ENCODE results near the gene VAPA.

Gene VAPA

DNA sequence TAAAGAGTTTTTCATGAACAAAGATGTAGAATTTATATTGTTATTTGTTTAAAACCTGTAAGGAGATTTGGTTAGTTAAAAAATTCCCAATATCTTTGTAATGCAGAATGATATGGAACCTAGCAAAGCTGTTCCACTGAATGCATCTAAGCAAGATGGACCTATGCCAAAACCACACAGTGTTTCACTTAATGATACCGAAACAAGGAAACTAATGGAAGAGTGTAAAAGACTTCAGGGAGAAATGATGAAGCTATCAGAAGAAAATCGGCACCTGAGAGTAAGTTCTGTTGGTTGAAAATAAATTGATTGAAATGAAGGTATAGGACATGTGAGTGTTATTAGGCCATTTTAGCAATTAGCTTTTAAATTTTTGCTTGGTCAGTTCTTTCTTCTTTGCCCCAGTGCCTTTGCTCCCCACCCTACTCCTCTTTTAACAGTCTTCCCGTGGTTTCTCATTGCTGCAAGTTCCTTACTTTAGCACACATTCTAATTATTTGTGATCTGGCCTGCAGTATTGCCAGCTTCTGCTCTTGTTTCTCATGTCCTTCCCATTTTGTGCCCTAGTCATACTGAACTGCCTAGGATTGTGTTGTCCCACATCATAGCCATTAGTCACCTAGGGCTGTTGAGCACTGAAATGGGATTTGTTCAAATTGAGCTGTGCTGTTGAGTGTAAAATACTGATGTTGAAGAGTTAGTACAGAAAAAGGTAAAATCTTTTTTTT lies 36.6 kb downstream of the VAPA start:
- H2AFZ ChIP-seq (ENCODE audit: low read length): no peak overlapping the region
- H3K4me1 ChIP-seq (ENCODE audit: insufficient read depth, low read length, poor library complexity, severe bottlenecking): no peaks in the 10 kb centered on the region
- no peak overlapping the region for H3K4me3 ChIP-seq (ENCODE audit: low read length, poor library complexity, severe bottlenecking)
- H3K4me2 ChIP-seq (ENCODE audit: low read depth, low read length, poor library complexity, severe bottlenecking): no peak overlapping the region
- H3K79me2 ChIP-seq (ENCODE audit: insufficient read depth, low read length): peaks cover 5% of the 10 kb centered on the region
- no peaks in the 10 kb centered on the region for H3K27me3 ChIP-seq (ENCODE audit: insufficient read depth, low read length, poor library complexity, severe bottlenecking)
- peaks cover 74% of the 10 kb centered on the region for H3K36me3 ChIP-seq (ENCODE audit: insufficient read depth, low read length)
- H3K9me3 ChIP-seq (ENCODE audit: insufficient read depth, low read depth, low read length): no peaks in the 10 kb centered on the region
- H4K20me1 ChIP-seq (ENCODE audit: insufficient read depth, low read length, poor library complexity, severe bottlenecking): peaks cover 15% of the 10 kb centered on the region
- H3K9ac ChIP-seq (ENCODE audit: low read depth, low read length, poor library complexity, severe bottlenecking): no peak overlapping the region
- H3K9me2 ChIP-seq (replicated peaks; ENCODE audit: low read depth, low read length): no peaks in the 10 kb centered on the region
- H3F3A ChIP-seq (ENCODE audit: low read depth): no peaks in the 10 kb centered on the region
- TF ChIP-seq EZH2phosphoT487 (IDR thresholded peaks at IDR 0.05; ENCODE audit: borderline replicate concordance): no peak
- TF ChIP-seq, protein P1, sequence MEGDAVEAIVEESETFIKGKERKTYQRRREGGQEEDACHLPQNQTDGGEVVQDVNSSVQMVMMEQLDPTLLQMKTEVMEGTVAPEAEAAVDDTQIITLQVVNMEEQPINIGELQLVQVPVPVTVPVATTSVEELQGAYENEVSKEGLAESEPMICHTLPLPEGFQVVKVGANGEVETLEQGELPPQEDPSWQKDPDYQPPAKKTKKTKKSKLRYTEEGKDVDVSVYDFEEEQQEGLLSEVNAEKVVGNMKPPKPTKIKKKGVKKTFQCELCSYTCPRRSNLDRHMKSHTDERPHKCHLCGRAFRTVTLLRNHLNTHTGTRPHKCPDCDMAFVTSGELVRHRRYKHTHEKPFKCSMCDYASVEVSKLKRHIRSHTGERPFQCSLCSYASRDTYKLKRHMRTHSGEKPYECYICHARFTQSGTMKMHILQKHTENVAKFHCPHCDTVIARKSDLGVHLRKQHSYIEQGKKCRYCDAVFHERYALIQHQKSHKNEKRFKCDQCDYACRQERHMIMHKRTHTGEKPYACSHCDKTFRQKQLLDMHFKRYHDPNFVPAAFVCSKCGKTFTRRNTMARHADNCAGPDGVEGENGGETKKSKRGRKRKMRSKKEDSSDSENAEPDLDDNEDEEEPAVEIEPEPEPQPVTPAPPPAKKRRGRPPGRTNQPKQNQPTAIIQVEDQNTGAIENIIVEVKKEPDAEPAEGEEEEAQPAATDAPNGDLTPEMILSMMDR (conservative IDR thresholded peaks at IDR 0.05; ENCODE audit: low read length): no peak

DNA sequence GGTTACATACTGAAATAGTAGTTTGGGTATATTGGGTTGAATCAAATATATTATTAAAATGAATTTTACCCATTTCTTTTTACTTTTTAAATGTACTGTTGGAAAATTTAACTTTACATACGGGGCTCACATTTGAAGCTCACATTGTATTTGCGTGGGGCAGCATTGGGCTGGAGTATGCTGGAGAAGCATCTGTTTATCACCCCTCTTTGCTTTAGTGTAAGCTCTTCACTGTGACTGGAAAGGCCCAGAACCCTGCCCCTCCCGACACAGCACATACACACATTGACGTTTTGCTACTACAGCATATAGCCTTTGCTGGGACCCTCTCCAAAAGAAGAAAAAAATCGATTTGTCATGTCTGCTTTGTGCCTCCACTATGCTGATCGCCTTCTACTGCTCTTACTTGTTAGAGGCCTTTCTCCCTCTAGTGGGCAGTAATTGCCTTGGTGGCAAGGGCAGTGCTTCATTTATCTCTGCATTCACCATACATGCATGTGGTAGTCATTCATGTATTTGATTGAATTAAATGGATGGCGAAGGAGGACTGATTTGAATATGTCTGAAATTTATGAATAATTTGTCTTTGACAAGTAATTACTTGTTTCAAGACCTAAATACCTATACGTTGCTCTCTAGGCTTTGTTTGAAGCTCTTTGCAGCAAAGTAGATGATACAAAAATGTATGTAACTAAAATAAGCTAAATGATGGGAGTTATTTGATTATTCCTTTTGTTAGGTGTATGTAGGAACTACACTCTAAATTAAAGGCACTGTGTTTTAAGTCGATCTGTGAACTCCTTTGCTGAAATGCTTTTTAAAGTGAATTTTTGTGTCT lies 37.4 kb downstream of the VAPA start:
- Histone ChIP-seq H3K79me2 (ENCODE audit: insufficient read depth, low read length) (peaks cover 5% of the 10 kb centered on the region), H3K4me3 (ENCODE audit: low read length, poor library complexity, severe bottlenecking) (no peak overlapping the region), H3K9me2 (replicated peaks; ENCODE audit: low read depth, low read length) (no peaks in the 10 kb centered on the region), H3K9ac (ENCODE audit: low read depth, low read length, poor library complexity, severe bottlenecking) (no peak overlapping the region), H3K4me1 (ENCODE audit: insufficient read depth, low read length, poor library complexity, severe bottlenecking) (no peaks in the 10 kb centered on the region), H3K36me3 (ENCODE audit: insufficient read depth, low read length) (peaks cover 73% of the 10 kb centered on the region), H3K9me3 (ENCODE audit: insufficient read depth, low read depth, low read length) (no peaks in the 10 kb centered on the region), H2AFZ (ENCODE audit: low read length) (no peak overlapping the region), H3K27me3 (ENCODE audit: insufficient read depth, low read length, poor library complexity, severe bottlenecking) (no peaks in the 10 kb centered on the region), H4K20me1 (ENCODE audit: insufficient read depth, low read length, poor library complexity, severe bottlenecking) (peaks cover 15% of the 10 kb centered on the region), H3K4me2 (ENCODE audit: low read depth, low read length, poor library complexity, severe bottlenecking) (no peak overlapping the region), H3F3A (ENCODE audit: low read depth) (no peaks in the 10 kb centered on the region)
- TF ChIP-seq, protein P1 (conservative IDR thresholded peaks at IDR 0.05; ENCODE audit: low read length): peak; percentile 78
- TF ChIP-seq EZH2phosphoT487 (IDR thresholded peaks at IDR 0.05; ENCODE audit: borderline replicate concordance): no peak

DNA sequence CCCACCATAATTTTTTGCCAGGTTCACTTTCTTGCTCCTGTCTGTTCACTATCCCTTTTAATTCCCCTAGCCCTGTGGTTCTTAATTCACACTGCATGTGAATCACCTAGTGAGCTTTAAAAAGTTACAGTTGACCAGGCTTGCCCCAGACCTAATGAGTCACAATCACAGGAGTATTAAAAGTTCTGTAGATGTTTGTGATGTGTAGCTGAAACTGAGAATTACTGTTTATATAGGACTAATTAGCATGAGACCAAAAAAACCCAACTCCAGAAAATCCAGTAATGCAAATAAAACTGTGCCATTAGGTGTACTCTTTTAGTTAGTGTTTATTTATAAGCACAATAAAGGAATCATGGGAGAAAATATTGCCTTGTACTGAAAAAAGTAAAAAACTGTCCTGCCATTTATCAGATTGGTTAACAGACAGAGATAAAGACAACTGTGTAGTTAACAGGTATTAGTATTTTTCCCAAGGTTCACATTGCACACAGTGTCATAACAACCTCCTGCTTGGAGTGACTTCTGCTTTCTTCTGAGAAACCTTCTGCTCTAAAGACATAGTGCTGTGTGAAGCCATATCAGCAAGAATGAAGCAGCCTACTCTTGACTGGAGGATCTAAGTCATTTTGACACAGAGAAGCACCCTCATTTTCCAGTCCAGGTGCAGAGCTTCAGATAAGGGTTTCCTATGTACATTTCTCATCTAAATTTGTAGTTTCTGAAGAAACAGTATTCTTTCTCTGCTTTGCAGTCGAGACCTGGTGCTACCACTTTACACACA lies 39.0 kb downstream of the VAPA start:
- no peak for TF ChIP-seq EZH2phosphoT487 (IDR thresholded peaks at IDR 0.05; ENCODE audit: borderline replicate concordance)
- TF ChIP-seq, protein P1 (conservative IDR thresholded peaks at IDR 0.05; ENCODE audit: low read length): no peak
- H3F3A ChIP-seq (ENCODE audit: low read depth): no peaks in the 10 kb centered on the region
- no peak overlapping the region for H3K4me2 ChIP-seq (ENCODE audit: low read depth, low read length, poor library complexity, severe bottlenecking)
- H3K4me3 ChIP-seq (ENCODE audit: low read length, poor library complexity, severe bottlenecking): no peak overlapping the region
- H3K27me3 ChIP-seq (ENCODE audit: insufficient read depth, low read length, poor library complexity, severe bottlenecking): no peaks in the 10 kb centered on the region
- H3K9ac ChIP-seq (ENCODE audit: low read depth, low read length, poor library complexity, severe bottlenecking): no peak overlapping the region
- no peaks in the 10 kb centered on the region for H3K9me3 ChIP-seq (ENCODE audit: insufficient read depth, low read depth, low read length)
- peaks cover 60% of the 10 kb centered on the region for H3K36me3 ChIP-seq (ENCODE audit: insufficient read depth, low read length)
- no peaks in the 10 kb centered on the region for H3K4me1 ChIP-seq (ENCODE audit: insufficient read depth, low read length, poor library complexity, severe bottlenecking)
- H3K9me2 ChIP-seq (replicated peaks; ENCODE audit: low read depth, low read length): no peaks in the 10 kb centered on the region
- H4K20me1 ChIP-seq (ENCODE audit: insufficient read depth, low read length, poor library complexity, severe bottlenecking): peaks cover 15% of the 10 kb centered on the region
- no peak overlapping the region for H2AFZ ChIP-seq (ENCODE audit: low read length)
- H3K79me2 ChIP-seq (ENCODE audit: insufficient read depth, low read length): peaks cover 5% of the 10 kb centered on the region

All from Loucy (cell line).